KMS-11 (cell line): ENCODE data around the gene SPEM2.

ENCODE experiments used
- H2AFZ ChIP-seq: fragments of 200-600 bp; sonication (generic); 2 replicates; pipeline ENCODE4 v1.6.1; 2016; ENCODE audit warnings: antibody characterized with exemption, mixed run types, low read depth
- H3K27ac ChIP-seq: fragments of 200-600 bp; sonication (generic); 2 replicates; pipeline ENCODE4 v1.6.1; 2016; ENCODE audit warnings: mild to moderate bottlenecking, mixed run types
- H3K27me3 ChIP-seq: fragments of 200-600 bp; sonication (generic); 2 replicates; pipeline ENCODE4 v1.6.1; 2017; ENCODE audit warnings: mild to moderate bottlenecking, low read depth, mixed run types, moderate library complexity; ENCODE audit not compliant: insufficient read depth
- H3K36me3 ChIP-seq: fragments of 200-600 bp; sonication (generic); 2 replicates; pipeline ENCODE4 v1.6.1; 2017; ENCODE audit warnings: mild to moderate bottlenecking, mixed run types; ENCODE audit not compliant: insufficient read depth
- H3K4me1 ChIP-seq: fragments of 200-600 bp; sonication (generic); 2 replicates; pipeline ENCODE4 v1.6.1; 2016; ENCODE audit warnings: mild to moderate bottlenecking, low read depth, mixed run types; ENCODE audit not compliant: poor library complexity, severe bottlenecking
- H3K4me2 ChIP-seq: fragments of 200-600 bp; sonication (generic); 2 replicates; pipeline ENCODE4 v1.7.0; 2016; ENCODE audit warnings: mild to moderate bottlenecking, mixed run types
- H3K4me3 ChIP-seq: fragments of 200-600 bp; sonication (generic); IDR thresholded peaks from 2 replicates; pipeline ENCODE4 v1.6.1; 2017; ENCODE audit warnings: low read depth, low read length, mixed read lengths; ENCODE audit not compliant: insufficient read depth
- H3K79me2 ChIP-seq: fragments of 200-600 bp; sonication (generic); 2 replicates; pipeline ENCODE4 v1.6.1; 2016; ENCODE audit warnings: low read depth, mixed run types; ENCODE audit not compliant: insufficient read depth
- H3K9ac ChIP-seq: fragments of 200-600 bp; sonication (generic); 2 replicates; pipeline ENCODE4 v1.6.1; 2016; ENCODE audit warnings: mild to moderate bottlenecking, mixed run types
- H4K20me1 ChIP-seq: fragments of 200-600 bp; sonication (generic); 2 replicates; pipeline ENCODE4 v1.6.1; 2016; ENCODE audit warnings: mild to moderate bottlenecking, mixed run types; ENCODE audit not compliant: insufficient read depth
- CTCF ChIP-seq: fragments of 200-600 bp; sonication (generic); conservative IDR thresholded peaks from 2 replicates; pipeline ENCODE4 v1.6.1; 2017; ENCODE audit warnings: low read depth, mild to moderate bottlenecking, antibody characterized with exemption, low read length, moderate library complexity, mixed read lengths

The SPEM2 gene

GRCh38 chr17:7440113-7440833 is 14.9 kb downstream of the SPEM2 start:
- Histone ChIP-seq H3K9ac (no peak overlapping the region), H3K79me2 (no peaks in the 10 kb centered on the region), H3K27ac (no peak overlapping the region), H3K4me1 (no peaks in the 10 kb centered on the region), H2AFZ (no peak overlapping the region), H3K4me2 (no peak overlapping the region), H3K36me3 (no peaks in the 10 kb centered on the region), H3K4me3 (no peak overlapping the region), H3K27me3 (no peaks in the 10 kb centered on the region), H4K20me1 (no peaks in the 10 kb centered on the region)
- TF ChIP-seq CTCF: no peak

- H3K4me1 ChIP-seq: no peaks in the 10 kb centered on the region
- no peak overlapping the region for H3K27ac ChIP-seq
- H4K20me1 ChIP-seq: no peaks in the 10 kb centered on the region
Measured at GRCh38 chr17:7440834-7441195, 15.4 kb downstream of the SPEM2 start.

GRCh38 chr17:7441266-7441665 is 15.8 kb downstream of the SPEM2 start:
- no peaks in the 10 kb centered on the region for H4K20me1 ChIP-seq
- no peak for TF ChIP-seq CTCF
- no peak overlapping the region for H3K27ac ChIP-seq
- no peaks in the 10 kb centered on the region for H3K36me3 ChIP-seq
- H3K27me3 ChIP-seq: no peaks in the 10 kb centered on the region
- no peak overlapping the region for H3K4me2 ChIP-seq
- H3K4me3 ChIP-seq: no peak overlapping the region
- no peak overlapping the region for H3K9ac ChIP-seq
- no peak overlapping the region for H2AFZ ChIP-seq
- no peaks in the 10 kb centered on the region for H3K79me2 ChIP-seq
- no peaks in the 10 kb centered on the region for H3K4me1 ChIP-seq

More at GRCh38 chr17:7440834-7441195, 15.4 kb downstream of the SPEM2 start:
- Histone ChIP-seq H3K4me3 (no peak overlapping the region), H3K36me3 (no peaks in the 10 kb centered on the region), H3K79me2 (no peaks in the 10 kb centered on the region), H2AFZ (no peak overlapping the region), H3K9ac (no peak overlapping the region), H3K27me3 (no peaks in the 10 kb centered on the region), H3K4me2 (no peak overlapping the region)
- TF ChIP-seq CTCF: no peak

- TF ChIP-seq CTCF: no peak
Measured at GRCh38 chr17:7442142-7442541, 16.7 kb downstream of the SPEM2 start.

More at GRCh38 chr17:7442142-7442541, 16.7 kb downstream of the SPEM2 start:
- Histone ChIP-seq H3K4me3 (no peak overlapping the region), H3K27ac (no peak overlapping the region), H2AFZ (no peak overlapping the region), H3K79me2 (no peaks in the 10 kb centered on the region), H3K9ac (no peak overlapping the region), H3K4me1 (no peaks in the 10 kb centered on the region), H3K4me2 (no peak overlapping the region), H3K36me3 (no peaks in the 10 kb centered on the region), H4K20me1 (no peaks in the 10 kb centered on the region), H3K27me3 (no peaks in the 10 kb centered on the region; the same call in 1 of the 2 replicates)
